Chondrocyte (in vitro differentiated cells): ENCODE data around the gene SLA2. TPM values are rescaled to one million over a fixed set of nuclear protein-coding genes. Genes with fewer than 3 reads are reported as not detected.

Source experiments
- DNase-seq: peaks from one replicate; pipeline ENCODE4 v3.0.0; 2021; ENCODE audit warnings: mixed read lengths, low spot score
- H3K27ac Mint-ChIP-seq: one replicate; pipeline ENCODE4 v1.8.0; 2021; ENCODE audit warnings: mild to moderate bottlenecking, moderate library complexity, mixed read lengths; ENCODE audit not compliant: unreplicated experiment
- H3K27me3 Mint-ChIP-seq: 2 replicates; pipeline ENCODE4 v1.8.0; 2021; ENCODE audit warnings: low read depth, mixed read lengths
- H3K36me3 Mint-ChIP-seq: 2 replicates; pipeline ENCODE4 v1.8.0; 2021; ENCODE audit warnings: low read depth, mixed read lengths
- H3K4me1 Mint-ChIP-seq: 2 replicates; pipeline ENCODE4 v1.8.0; 2021; ENCODE audit warnings: low read depth, mild to moderate bottlenecking, mixed read lengths
- H3K4me3 Mint-ChIP-seq: one replicate; pipeline ENCODE4 v1.8.0; 2021; ENCODE audit warnings: mild to moderate bottlenecking, moderate library complexity, mixed read lengths; ENCODE audit not compliant: unreplicated experiment
- H3K9me3 Mint-ChIP-seq: 2 replicates; pipeline ENCODE4 v1.8.0; 2021; ENCODE audit warnings: low read depth, mixed read lengths
- CTCF ChIP-seq: fragments of 200-600 bp; sonication (generic); IDR thresholded peaks from 2 replicates; pipeline ENCODE4 v1.5.0; 2021; ENCODE audit warnings: antibody characterized with exemption, mild to moderate bottlenecking, moderate library complexity
- total RNA-seq: library from RNA; stranded (reverse); gene quantifications from 3 replicates; pipeline ENCODE4 v1.2.1, GENCODE V29; 2021

SLA2 gene
- total RNA-seq, 1 donor from 2014 or later, result not detected

DNA sequence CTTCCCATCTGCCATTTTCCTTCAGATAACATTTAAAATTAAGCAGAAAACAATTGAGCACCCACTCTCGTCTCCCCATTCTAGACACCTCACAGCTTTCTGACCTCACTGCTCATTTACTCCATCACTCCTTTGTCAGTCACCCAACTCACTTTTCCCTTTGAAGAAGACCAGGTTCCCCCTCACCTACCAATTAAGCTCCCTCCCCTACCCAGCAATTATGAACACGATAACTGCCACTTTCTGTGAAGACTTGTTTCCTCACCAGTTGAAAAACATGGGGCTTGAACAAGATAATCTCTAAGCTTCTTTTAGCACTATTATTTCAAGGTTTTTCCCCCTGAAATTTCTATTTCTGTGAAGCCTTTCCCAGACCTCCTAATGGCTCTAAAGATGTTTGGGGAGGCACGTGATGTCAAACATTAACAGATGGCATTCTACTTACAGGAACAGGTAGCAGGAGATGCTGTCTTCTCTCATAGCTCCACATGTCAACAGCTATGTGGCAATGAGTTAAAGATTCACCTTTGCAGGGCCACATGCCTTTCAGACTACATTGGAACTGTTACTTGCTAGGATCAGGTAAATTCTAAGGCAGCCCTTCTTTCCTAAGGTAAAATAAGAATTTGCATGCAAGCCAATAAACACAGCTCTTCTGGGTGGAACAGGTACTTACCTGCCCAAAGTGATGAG, 24.8 kb upstream of the SLA2 start:
- Mint-ChIP-seq H3K9me3 (no peaks in the 10 kb centered on the region), H3K27ac (no peak overlapping the region), H3K4me1 (no peaks in the 10 kb centered on the region), H3K4me3 (no peak overlapping the region), H3K36me3 (peaks cover 8% of the 10 kb centered on the region), H3K27me3 (no peaks in the 10 kb centered on the region)
- no peak for DNase-seq
- no peak for TF ChIP-seq CTCF

DNA sequence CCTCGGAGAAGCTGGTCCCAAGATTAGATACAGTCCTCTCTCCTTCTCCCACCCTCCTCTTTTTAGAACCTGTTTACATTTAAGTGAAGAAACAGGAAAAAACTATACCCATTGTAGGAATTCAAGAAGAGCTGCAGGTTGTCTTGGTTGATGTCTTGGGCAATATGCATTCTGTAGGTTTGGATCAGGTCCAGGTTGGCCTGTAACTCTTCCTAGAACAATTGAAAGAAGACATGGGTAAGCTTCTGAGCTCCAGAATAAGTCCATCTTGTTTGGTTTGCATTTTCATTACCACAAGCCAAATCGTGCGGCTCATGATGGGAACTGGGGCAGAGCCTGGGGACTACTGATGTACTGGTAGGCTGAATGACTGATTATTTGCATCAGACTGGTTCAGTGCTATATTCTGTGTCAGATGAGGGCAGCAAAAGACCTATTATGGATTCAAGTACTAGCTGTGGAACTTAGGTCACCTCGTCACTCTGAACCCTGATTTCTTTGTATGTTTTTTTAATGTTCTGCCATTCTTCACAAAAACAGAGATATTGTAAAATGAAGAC, 20.3 kb upstream of the SLA2 start:
- Mint-ChIP-seq H3K4me3 (no peak overlapping the region), H3K27ac (no peak overlapping the region), H3K27me3 (no peaks in the 10 kb centered on the region), H3K36me3 (peaks cover 15% of the 10 kb centered on the region), H3K4me1 (no peaks in the 10 kb centered on the region), H3K9me3 (no peaks in the 10 kb centered on the region)
- TF ChIP-seq CTCF, result peak; percentile 55
- DNase-seq, result no peak

DNA sequence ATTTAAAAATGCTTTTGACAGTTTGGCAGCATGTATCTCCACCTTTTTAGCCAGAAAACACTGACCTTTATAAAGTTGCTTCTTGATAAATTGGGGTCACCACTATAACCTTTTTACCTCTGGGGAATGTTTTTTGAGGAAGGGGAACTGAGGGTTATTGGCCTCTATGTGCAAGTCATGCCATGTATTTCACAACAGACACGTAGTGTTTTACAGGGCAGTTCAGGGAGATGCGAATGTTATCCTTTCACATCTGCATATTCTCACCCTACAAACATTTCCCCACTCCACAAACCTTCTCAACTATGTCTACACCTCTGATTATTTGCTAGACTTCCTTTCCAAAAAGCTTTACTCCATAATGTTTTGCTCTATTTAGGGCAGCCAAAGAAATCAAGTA, 17.0 kb upstream of the SLA2 start:
- DNase-seq, result no peak
- peaks cover 17% of the 10 kb centered on the region for H3K36me3 Mint-ChIP-seq
- no peak overlapping the region for H3K4me3 Mint-ChIP-seq
- H3K9me3 Mint-ChIP-seq, result no peaks in the 10 kb centered on the region
- H3K4me1 Mint-ChIP-seq, result no peaks in the 10 kb centered on the region
- H3K27me3 Mint-ChIP-seq, result no peaks in the 10 kb centered on the region
- TF ChIP-seq CTCF, result no peak
- H3K27ac Mint-ChIP-seq, result no peak overlapping the region

DNA sequence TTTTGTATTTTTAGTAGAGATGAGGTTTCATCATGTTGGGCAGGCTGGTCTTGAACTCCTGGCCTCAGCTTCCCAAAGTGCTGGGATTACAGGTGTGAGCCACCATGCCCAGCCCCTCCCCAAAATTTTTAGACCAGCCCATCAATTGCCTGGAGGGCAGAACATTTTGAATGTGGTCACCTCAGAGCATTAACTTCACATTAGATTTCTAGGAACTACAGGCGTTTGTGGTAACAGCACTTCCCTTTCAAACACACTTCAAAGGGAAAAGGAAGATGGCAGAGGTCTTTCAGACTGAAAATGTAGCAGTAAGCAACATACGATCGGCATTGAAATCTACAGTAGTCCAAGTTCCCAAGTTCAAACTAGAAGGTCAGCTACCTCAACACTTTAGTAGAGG, 12.3 kb upstream of the SLA2 start:
- Mint-ChIP-seq H3K4me1 (no peaks in the 10 kb centered on the region), H3K27me3 (no peaks in the 10 kb centered on the region), H3K27ac (no peak overlapping the region), H3K36me3 (peaks cover 17% of the 10 kb centered on the region), H3K9me3 (no peaks in the 10 kb centered on the region), H3K4me3 (no peak overlapping the region)
- TF ChIP-seq CTCF, result no peak
- no peak for DNase-seq

GRCh38 chr20:36656733-36657132, 10.7 kb upstream of the SLA2 start:
- H3K9me3 Mint-ChIP-seq, result no peaks in the 10 kb centered on the region
- no peaks in the 10 kb centered on the region for H3K27me3 Mint-ChIP-seq
- no peaks in the 10 kb centered on the region for H3K4me1 Mint-ChIP-seq
- H3K27ac Mint-ChIP-seq, result no peak overlapping the region
- no peak for TF ChIP-seq CTCF
- DNase-seq, result no peak
- peaks cover 21% of the 10 kb centered on the region for H3K36me3 Mint-ChIP-seq
- no peak overlapping the region for H3K4me3 Mint-ChIP-seq
